Activated CD8-positive, alpha-beta T cell treated with anti-CD3 and anti-CD28 coated beads for 36 hours (primary cell): ENCODE results near the gene SH3D21. TPM values are rescaled to one million over a fixed set of nuclear protein-coding genes. Genes with fewer than 3 reads are reported as not detected.

ENCODE experiments used
- ATAC-seq: fragments of 200-7000 bp; cut with Tn5 transposase; one replicate; pipeline ENCODE4 v1.10.0; 2021; ENCODE audit warnings: mild to moderate bottlenecking, moderate library complexity
- CTCF ChIA-PET: fragments of 350-600 bp; sonication (Branson Sonifier 250); formaldehyde crosslinking; loops from one replicate; lab custom pipeline; 2021; ENCODE audit warnings: antibody characterized with exemption; lab: Charles Lee
- POLR2A ChIA-PET: fragments of 350-600 bp; sonication (Branson Sonifier 250); formaldehyde crosslinking; loops from one replicate; lab custom pipeline; 2021; ENCODE audit warnings: antibody characterized with exemption; lab: Charles Lee
- DNase-seq: peaks from one replicate; pipeline ENCODE4 v3.0.0-alpha.2; 2020
- H3K27ac Mint-ChIP-seq: one replicate; pipeline ENCODE4 v1.8.0; 2021; ENCODE audit warnings: mild to moderate bottlenecking, mixed read lengths
- H3K27me3 Mint-ChIP-seq: one replicate; pipeline ENCODE4 v1.8.0; 2021; ENCODE audit warnings: mixed read lengths
- H3K36me3 Mint-ChIP-seq: one replicate; pipeline ENCODE4 v1.8.0; 2021; ENCODE audit warnings: low read depth, mixed read lengths
- H3K4me1 Mint-ChIP-seq: one replicate; pipeline ENCODE4 v1.8.0; 2021; ENCODE audit warnings: low read depth, mixed read lengths
- H3K4me3 Mint-ChIP-seq: one replicate; pipeline ENCODE4 v1.8.0; 2021; ENCODE audit warnings: mild to moderate bottlenecking, moderate library complexity, mixed read lengths
- H3K9me3 Mint-ChIP-seq: one replicate; pipeline ENCODE4 v1.8.0; 2021; ENCODE audit warnings: mixed read lengths
- intact Hi-C: fragments of 100-400 bp; cut with micrococcal nuclease; formaldehyde crosslinking; loops from one replicate; pipeline ENCODE4 v1.10.0; 2022
- total RNA-seq, 2 experiments: library from RNA; stranded (reverse); gene quantifications; one replicate each; pipeline ENCODE4 v1.2.3, GENCODE V29; 2021
- TF ChIP-seq, protein P1 (sequence below): fragments of 200-600 bp; IDR thresholded peaks from one replicate; pipeline ENCODE4 v1.8.0; 2022; ENCODE audit warnings: antibody characterized with exemption, mild to moderate bottlenecking

The SH3D21 gene
- total RNA-seq, 2 experiments from 2014 or later: 17.8 to 21.0 TPM

DNA sequence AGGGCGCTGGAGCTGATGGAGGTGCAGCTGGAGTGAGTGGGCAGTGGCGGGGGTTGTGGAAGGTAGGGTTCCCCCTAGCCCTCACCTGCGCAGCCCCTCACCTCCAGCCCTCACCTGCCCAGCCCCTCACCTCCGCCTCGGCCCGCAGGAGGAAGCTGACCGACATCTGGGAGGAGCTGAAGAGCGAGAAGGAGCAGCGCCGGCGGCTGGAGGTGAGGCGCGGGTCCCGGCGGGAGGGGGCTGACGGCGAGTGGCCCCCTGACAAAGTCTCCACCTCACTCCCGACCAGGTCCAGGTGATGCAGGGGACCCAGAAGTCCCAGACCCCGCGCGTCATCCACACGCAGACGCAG lies 14.6 kb downstream of the SH3D21 start:
- peaks cover 2% of the 10 kb centered on the region for H3K27me3 Mint-ChIP-seq
- POLR2A ChIA-PET: interaction anchor here (1.0 to 7.9 kb wide), 2 partner anchors 14 to 86 kb away, joined by 3 to 89 read pairs; partner anchors contain the start of gene SH3D21
- no peak overlapping the region for H3K27ac Mint-ChIP-seq
- intact Hi-C loops: no loop called here
- H3K4me1 Mint-ChIP-seq: peaks cover 27% of the 10 kb centered on the region
- ATAC-seq (no peak), DNase-seq (no peak)
- no peaks in the 10 kb centered on the region for H3K9me3 Mint-ChIP-seq
- CTCF ChIA-PET: interaction anchor here (1.2 to 1.4 kb wide), 3 partner anchors 21 to 186 kb away, joined by 4 read pairs; no protein-coding TSS in a partner anchor
- TF ChIP-seq, protein P1, sequence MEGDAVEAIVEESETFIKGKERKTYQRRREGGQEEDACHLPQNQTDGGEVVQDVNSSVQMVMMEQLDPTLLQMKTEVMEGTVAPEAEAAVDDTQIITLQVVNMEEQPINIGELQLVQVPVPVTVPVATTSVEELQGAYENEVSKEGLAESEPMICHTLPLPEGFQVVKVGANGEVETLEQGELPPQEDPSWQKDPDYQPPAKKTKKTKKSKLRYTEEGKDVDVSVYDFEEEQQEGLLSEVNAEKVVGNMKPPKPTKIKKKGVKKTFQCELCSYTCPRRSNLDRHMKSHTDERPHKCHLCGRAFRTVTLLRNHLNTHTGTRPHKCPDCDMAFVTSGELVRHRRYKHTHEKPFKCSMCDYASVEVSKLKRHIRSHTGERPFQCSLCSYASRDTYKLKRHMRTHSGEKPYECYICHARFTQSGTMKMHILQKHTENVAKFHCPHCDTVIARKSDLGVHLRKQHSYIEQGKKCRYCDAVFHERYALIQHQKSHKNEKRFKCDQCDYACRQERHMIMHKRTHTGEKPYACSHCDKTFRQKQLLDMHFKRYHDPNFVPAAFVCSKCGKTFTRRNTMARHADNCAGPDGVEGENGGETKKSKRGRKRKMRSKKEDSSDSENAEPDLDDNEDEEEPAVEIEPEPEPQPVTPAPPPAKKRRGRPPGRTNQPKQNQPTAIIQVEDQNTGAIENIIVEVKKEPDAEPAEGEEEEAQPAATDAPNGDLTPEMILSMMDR: no peak
- H3K36me3 Mint-ChIP-seq: peaks cover 8% of the 10 kb centered on the region
- peak overlapping the region; percentile 60 for H3K4me3 Mint-ChIP-seq

DNA sequence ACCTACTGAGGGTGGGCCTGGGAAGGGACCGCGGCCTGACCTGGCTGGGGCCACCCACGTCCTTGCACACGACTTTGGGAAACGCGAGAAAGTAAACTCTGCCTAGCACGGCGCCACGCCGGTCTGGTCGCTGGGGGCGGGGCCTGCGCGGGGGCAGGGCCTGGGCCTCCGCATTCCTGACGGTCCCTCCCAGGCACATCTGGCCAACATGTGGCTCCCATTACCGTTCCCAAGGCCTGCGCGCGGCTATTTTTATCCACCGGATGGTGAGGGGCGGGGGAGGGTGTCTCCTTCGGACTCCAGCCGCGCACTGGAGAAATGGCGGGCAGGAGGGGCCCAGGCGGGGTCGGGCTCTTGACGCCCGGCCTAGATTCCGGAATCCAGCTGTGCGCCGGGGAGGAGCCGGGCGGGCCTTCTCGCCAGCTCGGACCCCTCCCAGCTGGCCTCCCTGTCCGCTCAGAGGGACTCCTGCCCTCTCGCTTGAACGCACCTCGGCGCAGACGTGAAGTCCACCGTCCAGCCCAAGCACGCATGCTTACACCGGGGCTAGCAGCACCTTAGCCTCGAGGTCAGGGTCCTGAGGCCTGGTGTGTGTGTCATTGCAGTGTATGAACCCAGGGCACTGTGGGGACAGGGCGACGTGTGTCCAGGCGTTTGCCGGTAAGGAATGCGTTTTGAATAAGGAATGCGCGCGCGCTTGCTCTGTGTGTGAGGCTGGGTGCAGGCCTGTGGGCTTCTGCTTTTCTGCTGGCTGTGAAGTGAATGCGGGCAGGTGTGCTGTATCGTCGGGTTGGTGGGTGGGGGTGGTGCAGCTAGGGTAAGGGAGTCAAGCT lies 15.2 kb downstream of the SH3D21 start:
- intact Hi-C loops: no loop called here
- DNase-seq (peak; percentile 50), ATAC-seq (peak; percentile 21)
- TF ChIP-seq, protein P1: no peak
- Mint-ChIP-seq H3K36me3 (peaks cover 8% of the 10 kb centered on the region), H3K4me3 (peak overlapping the region; percentile 60), H3K27ac (no peak overlapping the region), H3K9me3 (no peaks in the 10 kb centered on the region), H3K4me1 (peaks cover 27% of the 10 kb centered on the region), H3K27me3 (peaks cover 3% of the 10 kb centered on the region)
- ChIA-PET CTCF (interaction anchor here (0.6 to 1.4 kb wide), 5 partner anchors 12 to 221 kb away, joined by 3 to 4 read pairs (median 3); no protein-coding TSS in a partner anchor), POLR2A (interaction anchor here (1.0 to 7.9 kb wide), 6 partner anchors 8 to 85 kb away, joined by 3 to 89 read pairs (median 4); partner anchors contain the start of gene SH3D21)

DNA sequence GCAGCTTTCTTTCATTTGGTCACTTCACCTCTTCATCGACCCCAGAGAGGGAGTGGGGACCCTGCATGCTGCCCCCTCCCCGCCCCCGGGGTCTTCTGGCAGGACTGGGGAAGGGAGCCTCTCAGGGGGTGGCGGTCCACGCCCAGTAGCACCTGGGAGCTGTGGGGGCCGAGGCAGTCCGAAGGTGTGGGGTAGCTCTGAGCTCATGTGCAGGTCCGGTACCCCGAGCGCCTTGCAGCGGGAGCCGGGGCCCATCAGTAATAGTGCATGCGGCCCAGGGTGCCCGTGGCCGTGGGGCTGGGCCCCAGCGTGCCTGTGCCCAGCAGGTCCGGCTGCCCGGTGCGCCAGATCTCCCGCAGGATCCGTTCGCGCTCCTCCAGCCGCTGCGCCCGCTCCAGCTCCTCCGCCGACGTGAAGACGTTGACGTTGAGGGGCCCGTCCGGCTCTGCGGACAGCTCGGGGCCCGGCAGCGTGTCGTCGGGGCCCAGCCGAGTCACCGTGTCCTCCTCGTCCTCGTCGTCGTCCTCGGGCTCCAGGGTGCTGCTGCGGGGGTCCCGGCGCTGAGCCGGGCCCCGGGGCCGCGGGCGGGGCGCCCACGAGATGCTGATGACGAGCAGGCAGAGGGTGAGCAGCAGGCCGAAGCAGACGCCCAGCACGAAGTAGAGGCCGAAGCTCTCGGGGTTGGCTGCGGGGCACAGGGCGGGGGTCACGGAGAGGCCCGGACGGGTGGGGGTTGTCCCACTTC lies 16.0 kb downstream of the SH3D21 start:
- CTCF ChIA-PET: interaction anchor here (0.6 to 1.4 kb wide), 7 partner anchors 13 to 222 kb away, joined by 3 to 4 read pairs (median 3); no protein-coding TSS in a partner anchor
- intact Hi-C loops: no loop called here
- Mint-ChIP-seq H3K9me3 (no peaks in the 10 kb centered on the region), H3K4me1 (peaks cover 30% of the 10 kb centered on the region), H3K27me3 (peaks cover 5% of the 10 kb centered on the region), H3K36me3 (peaks cover 8% of the 10 kb centered on the region), H3K27ac (no peak overlapping the region), H3K4me3 (peak overlapping the region; percentile 73)
- TF ChIP-seq, protein P1: no peak
- DNase-seq (no peak), ATAC-seq (no peak)
- POLR2A ChIA-PET: interaction anchor here (0.8 to 7.9 kb wide), 9 partner anchors 9 to 90 kb away, joined by 3 to 89 read pairs (median 4); partner anchors contain the start of gene SH3D21

DNA sequence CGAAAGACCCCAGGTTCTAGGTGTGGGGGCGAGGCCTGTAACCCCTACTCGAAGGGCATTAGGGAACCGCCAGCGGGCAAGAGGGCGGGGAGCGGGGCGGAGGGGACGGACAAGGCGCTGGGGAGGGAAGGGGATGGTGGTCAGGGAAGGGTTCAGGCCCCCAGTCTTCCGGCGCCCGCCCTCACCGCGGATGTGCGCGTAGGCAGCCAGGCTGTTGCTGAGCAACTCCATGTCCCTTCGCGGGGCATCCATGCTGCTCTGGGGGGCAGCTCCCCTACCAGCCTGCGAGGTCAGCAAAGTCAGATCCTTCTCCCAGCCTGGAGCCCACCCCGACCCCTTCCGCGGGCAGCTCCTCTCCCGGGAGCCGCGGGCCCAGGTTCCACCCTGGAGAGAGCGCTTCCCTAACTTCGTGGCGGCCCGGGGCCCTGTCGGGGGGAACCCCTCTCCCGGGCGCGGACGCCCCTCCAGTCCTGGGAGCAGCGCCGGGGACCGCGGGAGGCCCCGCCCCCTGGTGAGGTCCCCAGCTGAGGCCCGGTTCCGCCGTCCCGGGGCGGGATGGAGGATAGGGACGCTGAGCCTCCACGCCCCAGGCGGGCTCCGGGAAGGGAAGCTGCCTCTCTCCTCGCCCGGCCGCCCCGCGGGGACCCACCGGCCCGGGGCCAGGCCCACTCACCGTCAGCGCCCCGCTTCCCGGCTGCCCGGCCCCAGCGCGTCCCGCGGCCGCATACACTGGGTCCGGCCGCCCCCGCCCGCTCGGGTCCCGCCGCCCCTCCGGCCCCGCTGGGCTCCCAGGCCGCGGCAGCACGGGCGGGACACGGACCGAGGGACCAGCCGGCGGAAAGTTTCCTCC lies 16.8 kb downstream of the SH3D21 start:
- Mint-ChIP-seq H3K27me3 (peaks cover 5% of the 10 kb centered on the region), H3K4me3 (peak overlapping the region; percentile 73), H3K36me3 (peaks cover 6% of the 10 kb centered on the region), H3K9me3 (no peaks in the 10 kb centered on the region), H3K27ac (peak overlapping the region; percentile 49), H3K4me1 (peaks cover 30% of the 10 kb centered on the region)
- ATAC-seq: peak; percentile 61
- intact Hi-C loops: no loop called here
- ChIA-PET CTCF (interaction anchor here (0.8 to 3.0 kb wide), 9 partner anchors 20 to 188 kb away, joined by 3 to 13 read pairs (median 5); partner anchors contain the start of gene TRAPPC3), POLR2A (interaction anchor here (0.6 to 7.9 kb wide), 14 partner anchors 10 to 162 kb away, joined by 3 to 89 read pairs (median 4); partner anchors contain the start of genes LSM10, OSCP1 and SH3D21)
- TF ChIP-seq, protein P1: no peak
- DNase-seq: peak; percentile 81
